T follicular helper cell (primary cell): ENCODE measurements around the gene FBL.
"Not testable (repeated sequence)": the region's sequence is repeated elsewhere in the genome, so short reads cannot be mapped to it uniquely, and the experiment has no call there.

Experiments used
- DNase-seq: peaks from one replicate; pipeline ENCODE4 v3.0.0-alpha.2; 2020; ENCODE audit warnings: low read depth
- total RNA-seq, 2 experiments: gene quantifications; one replicate each; lab custom pipeline; 2026; lab: John Stamatoyannopoulos, UW

FBL gene
- 112 to 202 reads per million in 2 experiments for total RNA-seq

GRCh38 chr19:39845933-39846677, at the start of gene FBL:
TSS of gene FBL (minus strand) at chr19:39846379. CDS start at chr19:39846300, 79 bp downstream.
- DNase-seq, result peak; percentile 96

GRCh38 chr19:39895096-39895495, 48.9 kb upstream of the FBL start:
- DNase-seq, result not testable (repeated sequence)

- DNase-seq, result not testable (repeated sequence)
Observed at GRCh38 chr19:39894236-39894606, 48.0 kb upstream of the FBL start.

- DNase-seq, result not testable (repeated sequence)
Observed at GRCh38 chr19:39893366-39894235, 47.4 kb upstream of the FBL start.

- DNase-seq, result not testable (repeated sequence)
Observed at GRCh38 chr19:39892506-39892902, 46.3 kb upstream of the FBL start.

- not testable (repeated sequence) for DNase-seq
Observed at GRCh38 chr19:39891660-39892505, 45.7 kb upstream of the FBL start.

GRCh38 chr19:39890755-39891551, 44.8 kb upstream of the FBL start:
- no peak for DNase-seq

GRCh38 chr19:39889872-39890754, 43.9 kb upstream of the FBL start:
- not testable (repeated sequence) for DNase-seq

- not testable (repeated sequence) for DNase-seq
Observed at GRCh38 chr19:39887456-39887951, 41.3 kb upstream of the FBL start.

GRCh38 chr19:39885821-39886554, 39.8 kb upstream of the FBL start:
- DNase-seq, result not testable (repeated sequence)

- DNase-seq, result not testable (repeated sequence)
Observed at GRCh38 chr19:39884721-39885120, 38.5 kb upstream of the FBL start.

- not testable (repeated sequence) for DNase-seq
Observed at GRCh38 chr19:39882645-39883044, 36.5 kb upstream of the FBL start.

GRCh38 chr19:39881495-39882110, 35.4 kb upstream of the FBL start:
- DNase-seq, result not testable (repeated sequence)

GRCh38 chr19:39880241-39880640, 34.1 kb upstream of the FBL start:
- DNase-seq, result not testable (repeated sequence)

GRCh38 chr19:39879796-39880195, 33.6 kb upstream of the FBL start:
- not testable (repeated sequence) for DNase-seq

GRCh38 chr19:39878866-39879265, 32.7 kb upstream of the FBL start:
- DNase-seq, result not testable (repeated sequence)

GRCh38 chr19:39878398-39878797, 32.2 kb upstream of the FBL start:
- no peak for DNase-seq

GRCh38 chr19:39877982-39878381, 31.8 kb upstream of the FBL start:
- not testable (repeated sequence) for DNase-seq

GRCh38 chr19:39877488-39877887, 31.3 kb upstream of the FBL start:
- DNase-seq, result not testable (repeated sequence)
